GM18517 (cell line): ENCODE data around the gene PLEKHB2.
A peak's percentile ranks its signal among the peaks of the same experiment; 100 is the strongest.
"Not testable (repeated sequence)": the region's sequence is repeated elsewhere in the genome, so short reads cannot be mapped to it uniquely, and the experiment has no call there.

ENCODE experiments used
- ATAC-seq: cut with Tn5 transposase; IDR thresholded peaks from one replicate; pipeline ENCODE4 v1.9.1; 2021; ENCODE audit warnings: mild to moderate bottlenecking, moderate library complexity; ENCODE audit not compliant: unreplicated experiment

The PLEKHB2 gene

DNA sequence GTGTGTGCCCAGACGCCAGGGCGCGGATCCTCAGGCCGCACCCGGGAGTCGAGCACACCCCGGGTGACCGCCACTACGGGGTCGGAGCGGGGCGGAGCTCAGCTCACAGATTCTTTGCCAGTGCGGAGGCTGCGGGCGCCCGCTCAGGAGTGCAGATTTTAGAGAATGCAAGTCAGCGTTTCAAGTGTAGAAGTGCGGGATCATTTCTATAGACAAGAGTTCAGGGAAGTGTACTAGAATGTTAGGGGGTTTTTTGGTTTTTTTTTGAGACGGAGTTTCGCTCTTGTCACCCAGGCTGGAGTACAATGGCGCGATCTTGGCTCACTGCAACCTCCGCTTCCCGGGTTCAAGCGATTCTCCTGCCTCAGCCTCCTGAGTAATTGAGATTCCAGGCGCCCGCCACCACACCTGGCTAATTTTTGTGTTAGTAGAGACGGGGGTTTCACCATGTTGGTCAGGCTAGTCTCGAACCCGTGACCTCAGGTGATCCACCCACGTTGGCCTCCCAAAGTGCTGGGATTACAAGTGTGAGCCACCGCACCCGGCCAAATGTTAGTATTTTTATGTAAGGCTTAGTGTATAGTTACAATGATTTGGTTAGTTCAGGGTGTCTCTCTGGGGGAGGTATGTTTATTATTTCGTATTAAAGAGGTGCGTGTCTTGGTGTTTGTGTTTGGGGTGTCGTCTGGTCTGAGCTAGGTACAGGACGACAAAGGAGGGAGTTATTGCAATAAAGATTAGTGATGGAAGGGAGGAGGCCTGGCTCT, 11.3 kb upstream of the PLEKHB2 start:
- peak; percentile 71 for ATAC-seq

DNA sequence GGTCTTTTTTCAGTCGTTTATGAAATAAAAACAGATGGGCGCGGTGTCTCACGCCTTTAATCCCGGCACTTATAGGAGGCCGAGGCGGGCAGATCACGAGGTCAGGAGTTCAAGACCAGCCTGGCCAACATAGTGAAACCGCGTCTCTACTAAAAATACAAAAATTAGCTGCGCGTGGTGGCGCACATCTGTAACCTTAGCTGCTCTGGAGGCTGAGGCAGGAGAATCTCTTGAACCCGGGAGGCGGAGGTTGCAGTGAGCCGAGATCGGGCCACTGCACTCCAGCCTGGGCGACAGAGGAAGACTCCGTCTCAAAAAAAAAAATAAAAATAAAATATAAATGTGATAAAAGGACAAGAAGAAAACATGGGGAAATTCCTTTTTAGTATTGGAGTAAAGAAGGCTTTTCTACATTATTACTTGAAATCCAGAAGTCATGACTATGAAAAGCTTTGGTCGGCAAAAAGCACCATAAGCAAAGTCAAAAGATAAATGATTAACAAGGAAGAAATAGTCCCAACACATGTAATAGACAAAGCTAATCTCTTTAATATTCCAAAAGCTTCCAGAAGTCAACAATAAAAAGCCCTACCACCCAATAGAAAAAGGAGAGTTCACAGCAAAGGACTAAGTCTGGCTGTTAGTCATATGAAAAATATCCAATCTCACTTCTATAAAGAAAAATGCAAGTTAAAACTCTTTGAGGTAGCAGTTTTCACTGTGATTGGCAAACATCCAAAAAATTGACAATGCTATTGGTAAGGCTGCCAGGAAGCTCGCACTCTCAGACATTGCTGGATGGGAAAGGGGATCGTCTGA, 10.5 kb upstream of the PLEKHB2 start:
- no peak for ATAC-seq

- no peak for ATAC-seq
These were observed 2.0 kb upstream of the PLEKHB2 start for GRCh38 chr2:131103165-131103564.

DNA sequence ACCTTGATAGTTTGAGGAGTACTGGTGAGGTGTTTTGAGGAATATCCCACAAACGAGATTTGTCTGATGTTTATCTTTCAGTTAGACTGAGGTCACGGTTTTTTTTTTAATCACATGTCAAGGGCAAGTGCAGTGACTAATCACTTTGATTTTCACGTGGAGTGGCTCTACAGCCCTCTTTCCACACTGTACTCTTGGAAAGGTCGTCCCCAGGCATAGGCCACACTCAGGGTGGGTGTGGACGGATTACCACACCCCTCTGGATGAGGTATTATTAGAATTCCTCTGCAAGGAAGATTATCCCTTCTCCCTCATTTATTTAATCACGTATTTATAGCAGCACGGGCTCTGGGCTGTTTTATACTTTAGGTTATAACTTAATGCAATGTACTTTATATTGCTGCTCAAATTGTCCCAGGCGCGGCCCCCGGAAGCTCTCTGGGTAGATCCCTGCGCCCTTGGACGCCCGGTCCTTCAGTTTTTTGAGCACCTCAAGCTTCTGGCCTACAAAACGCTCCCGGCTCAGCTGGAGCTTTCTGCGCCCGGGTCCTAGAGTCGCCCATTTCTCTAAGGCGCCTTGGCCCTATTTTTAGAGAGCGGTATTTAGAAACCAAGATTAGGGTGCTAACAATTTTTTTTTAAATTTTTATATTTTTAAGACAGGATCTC, 515 bp upstream of the PLEKHB2 start:
- peak; percentile 63 for ATAC-seq

DNA sequence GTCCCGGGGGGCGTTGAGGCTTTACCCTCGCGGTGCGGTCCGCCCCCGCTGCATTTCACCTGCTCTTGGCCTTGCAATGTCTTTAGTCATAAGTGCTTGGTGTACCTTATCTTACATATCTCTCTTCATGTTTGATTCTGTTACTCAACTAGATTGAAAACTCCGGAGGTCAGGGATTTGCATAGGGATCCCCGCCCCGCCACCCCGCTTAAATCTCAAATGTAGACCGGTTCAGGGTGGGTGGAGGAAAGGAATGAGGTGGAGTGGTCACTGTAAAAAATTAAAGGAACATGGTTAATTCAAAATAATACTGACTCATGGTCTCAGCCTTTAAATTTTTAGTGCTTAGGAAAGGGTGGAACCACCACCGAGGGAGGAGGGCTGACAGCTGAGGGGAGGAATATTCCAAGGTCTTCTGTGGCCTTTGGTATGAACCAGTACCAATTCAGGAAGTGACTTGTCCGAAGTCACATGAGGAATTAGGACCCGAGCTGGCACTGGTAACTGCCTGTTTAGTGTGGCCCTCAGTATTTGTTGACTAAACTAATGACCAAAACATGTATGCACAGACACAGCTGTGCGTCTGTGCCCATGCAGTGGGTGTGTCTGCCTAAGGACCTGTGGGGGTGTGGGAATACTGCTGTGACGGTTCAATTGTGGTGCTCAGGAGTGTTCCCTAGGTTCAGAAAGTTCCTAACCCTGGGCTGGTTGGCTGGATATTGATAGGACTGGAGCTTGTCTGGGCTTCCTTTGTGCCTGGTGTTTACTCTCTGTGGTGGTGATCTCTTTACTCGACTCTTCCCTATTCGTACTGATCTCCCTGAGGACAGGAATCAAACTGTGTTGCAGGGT, 1.0 kb downstream of the PLEKHB2 start:
- ATAC-seq: peak; percentile 48

DNA sequence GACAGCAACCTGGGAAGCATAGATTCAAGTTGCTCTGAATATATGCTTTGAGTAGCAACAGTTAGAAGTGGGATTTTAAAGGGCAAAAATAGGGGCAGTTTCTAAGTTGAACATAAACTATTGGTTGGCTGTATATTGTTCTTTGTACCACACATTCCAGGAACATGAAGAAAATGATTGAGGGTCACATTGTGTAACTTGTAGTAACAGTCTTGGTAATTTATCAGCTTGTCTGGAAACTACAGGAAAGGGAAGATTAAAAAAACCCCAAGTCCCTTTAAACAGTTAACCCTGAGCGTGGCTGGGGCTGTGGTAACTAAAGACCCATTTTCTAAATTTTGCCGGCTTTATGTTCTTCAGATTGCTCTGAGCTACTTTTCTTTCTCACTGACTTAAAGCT, 7.4 kb downstream of the PLEKHB2 start:
- ATAC-seq: no peak

GRCh38 chr2:131113566-131114227, 8.6 kb downstream of the PLEKHB2 start:
- no peak for ATAC-seq

DNA sequence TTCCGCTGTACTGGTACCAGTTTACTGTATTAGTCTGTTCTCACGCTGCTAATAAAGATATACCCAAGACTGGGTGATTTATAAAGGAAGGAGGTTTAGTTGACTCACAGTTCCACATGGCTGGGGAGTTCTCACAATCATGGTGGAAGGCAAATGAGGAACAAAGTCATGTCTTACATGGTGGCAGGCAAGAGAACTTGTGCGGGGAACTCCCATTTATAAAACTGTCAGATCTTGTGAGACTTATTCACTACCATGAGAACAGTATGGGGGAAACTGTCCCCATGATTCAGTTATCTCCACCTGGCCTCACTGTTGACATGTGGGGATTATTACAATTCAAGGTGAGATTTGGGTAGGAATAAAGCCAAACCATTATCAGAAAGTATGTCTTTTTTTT, 9.8 kb downstream of the PLEKHB2 start:
- ATAC-seq: not testable (repeated sequence)

GRCh38 chr2:131115752-131116151, 10.6 kb downstream of the PLEKHB2 start:
- no peak for ATAC-seq

DNA sequence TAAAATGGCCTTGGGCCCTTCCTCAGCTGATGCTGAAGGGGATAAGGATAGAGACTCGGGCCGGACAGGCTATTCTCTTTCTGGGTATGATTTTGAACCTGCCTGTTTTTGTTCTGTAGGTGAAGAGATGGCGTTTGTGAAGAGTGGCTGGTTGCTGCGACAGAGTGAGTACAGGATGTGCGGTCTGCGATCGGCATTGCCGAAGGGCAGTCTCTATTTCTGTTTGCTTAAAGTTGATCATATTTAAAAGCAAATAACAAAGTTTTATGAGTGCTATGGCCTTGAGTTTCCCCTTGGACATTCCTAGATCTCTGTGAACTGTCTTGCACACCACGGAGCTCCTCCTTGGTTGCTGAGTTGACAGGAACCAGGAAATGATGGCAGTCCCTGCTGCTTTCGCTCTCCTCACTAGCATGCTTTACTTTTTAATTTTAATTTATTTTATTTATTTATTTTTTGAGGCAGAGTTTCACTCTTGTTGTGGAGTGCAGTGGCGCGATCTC, 15.7 kb downstream of the PLEKHB2 start:
- no peak for ATAC-seq

DNA sequence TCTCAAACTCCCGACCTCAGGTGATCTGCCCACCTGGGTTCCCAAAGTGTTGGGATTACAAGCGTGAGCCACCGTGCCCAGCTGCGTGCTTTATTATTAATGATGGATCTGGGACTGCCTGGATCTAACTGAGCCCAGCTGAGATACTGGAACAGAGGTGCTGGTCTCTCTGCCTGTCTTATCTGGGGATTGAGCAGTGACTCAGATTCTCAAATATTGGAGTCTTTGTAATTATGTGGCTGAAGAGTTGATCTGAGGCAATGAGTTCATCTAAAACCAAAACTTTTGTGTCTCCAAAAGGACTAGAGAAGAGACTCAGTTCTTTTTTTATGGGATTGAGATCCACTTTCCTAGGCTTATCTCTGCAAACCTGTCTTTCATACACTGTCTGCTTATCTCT, 16.3 kb downstream of the PLEKHB2 start:
- no peak for ATAC-seq

- no peak for ATAC-seq
These were observed 17.4 kb downstream of the PLEKHB2 start for GRCh38 chr2:131122496-131122895.

DNA sequence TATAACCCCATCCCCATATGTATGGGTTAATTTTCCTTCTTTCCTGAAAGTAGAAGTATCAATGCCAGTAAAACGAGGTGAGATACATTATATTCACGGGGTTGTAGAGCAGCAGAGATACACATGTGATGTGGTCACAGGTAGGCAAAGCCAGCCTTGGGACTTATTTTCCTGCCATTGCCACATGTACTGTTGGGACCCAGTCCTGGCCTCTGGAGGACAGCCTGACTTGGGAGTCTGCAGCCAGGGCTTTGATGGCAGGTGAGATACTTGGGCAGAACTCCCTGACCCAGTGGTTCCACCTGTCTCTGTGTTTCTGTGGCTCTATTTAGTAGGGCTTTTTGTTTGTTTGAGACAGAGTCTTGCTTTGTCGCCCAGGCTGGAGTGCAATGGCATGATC, 18.1 kb downstream of the PLEKHB2 start:
- ATAC-seq: no peak

- no peak for ATAC-seq
These were observed 20.1 kb downstream of the PLEKHB2 start for GRCh38 chr2:131125195-131125757.

DNA sequence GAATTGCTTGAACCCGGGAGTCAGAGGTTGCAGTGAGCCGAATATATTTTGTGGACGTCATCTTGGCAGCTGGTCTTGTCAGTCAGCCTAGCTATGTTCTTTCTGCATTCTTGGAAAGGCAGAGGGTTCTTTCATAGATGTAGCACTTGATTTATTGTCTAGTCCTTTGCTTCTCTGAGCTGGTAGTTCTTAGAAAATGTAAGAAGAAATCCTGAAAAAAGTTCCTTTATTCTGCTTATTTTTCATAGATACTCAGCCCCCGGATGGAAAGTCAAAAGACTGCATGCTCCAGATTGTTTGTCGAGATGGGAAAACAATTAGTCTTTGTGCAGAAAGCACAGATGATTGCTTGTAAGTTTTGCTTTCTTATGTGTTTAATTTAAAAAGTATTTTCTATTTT, 21.3 kb downstream of the PLEKHB2 start:
- no peak for ATAC-seq

DNA sequence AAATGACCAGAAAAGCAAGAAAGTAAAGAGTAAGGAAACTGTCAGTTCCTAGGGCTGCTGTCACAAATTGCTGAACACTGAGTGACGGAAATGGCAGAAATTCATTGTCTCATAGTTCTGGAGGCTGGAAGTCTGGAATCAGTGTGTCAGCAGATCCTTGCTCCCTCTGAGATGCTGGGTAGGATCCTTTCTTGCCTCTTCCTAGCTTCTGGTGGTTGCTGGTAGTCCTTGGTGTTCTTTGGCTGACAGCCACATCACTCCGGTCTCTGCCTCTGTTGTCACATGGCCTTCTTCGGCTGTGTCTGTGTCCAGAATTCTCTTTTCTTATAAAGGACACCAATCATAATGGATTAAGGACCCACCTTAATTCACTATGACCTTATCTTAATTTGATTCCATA, 21.9 kb downstream of the PLEKHB2 start:
- no peak for ATAC-seq

DNA sequence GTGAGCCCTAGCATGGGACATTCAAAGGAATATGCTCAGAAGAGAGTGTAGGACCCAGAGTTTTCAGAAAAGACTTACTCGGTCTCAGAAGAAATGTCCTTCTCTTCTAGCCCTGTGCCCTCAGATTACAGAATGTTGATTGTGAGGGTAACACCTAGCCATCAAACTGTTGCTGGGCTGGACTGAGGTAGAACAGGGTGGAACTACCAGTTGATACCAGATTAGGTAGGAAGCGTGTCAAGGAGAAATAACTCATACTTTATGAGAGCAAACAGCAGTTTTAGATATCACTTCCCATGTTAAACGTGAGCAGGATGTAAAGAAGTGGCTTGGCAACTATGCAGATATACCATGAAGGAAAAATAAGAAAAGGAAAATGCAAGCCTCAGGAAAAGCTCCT, 22.8 kb downstream of the PLEKHB2 start:
- no peak for ATAC-seq

DNA sequence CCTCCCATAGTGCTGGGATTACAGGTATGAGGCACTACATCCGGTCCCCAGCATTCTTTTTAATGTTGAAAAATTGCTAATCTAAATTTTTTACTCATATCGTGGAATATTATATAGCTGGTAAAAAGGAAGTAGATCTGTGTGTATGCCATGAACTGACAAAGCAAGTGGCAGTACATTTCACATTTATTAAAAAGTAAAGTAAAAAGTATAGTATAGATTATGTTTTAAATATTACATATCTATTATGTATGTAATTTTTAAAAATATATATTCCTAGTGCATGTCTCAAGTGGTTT, 25.1 kb downstream of the PLEKHB2 start:
- no peak for ATAC-seq

- ATAC-seq: no peak
These were observed 27.6 kb downstream of the PLEKHB2 start for GRCh38 chr2:131132729-131133128.

- ATAC-seq: no peak
These were observed 35.4 kb downstream of the PLEKHB2 start for GRCh38 chr2:131140581-131140980.
